HG02938 (cell line): ENCODE results near the gene GRID1.
"Not testable (repeated sequence)": the region's sequence is repeated elsewhere in the genome, so short reads cannot be mapped to it uniquely, and the experiment has no call there.

Experiments
- ATAC-seq: cut with Tn5 transposase; IDR thresholded peaks from one replicate; pipeline ENCODE4 v1.9.1; 2021; ENCODE audit warnings: mild to moderate bottlenecking, moderate library complexity; ENCODE audit not compliant: unreplicated experiment

Gene GRID1

GRCh38 chr10:86122646-86123045 lies 243.9 kb downstream of the GRID1 start:
- ATAC-seq: no peak

DNA sequence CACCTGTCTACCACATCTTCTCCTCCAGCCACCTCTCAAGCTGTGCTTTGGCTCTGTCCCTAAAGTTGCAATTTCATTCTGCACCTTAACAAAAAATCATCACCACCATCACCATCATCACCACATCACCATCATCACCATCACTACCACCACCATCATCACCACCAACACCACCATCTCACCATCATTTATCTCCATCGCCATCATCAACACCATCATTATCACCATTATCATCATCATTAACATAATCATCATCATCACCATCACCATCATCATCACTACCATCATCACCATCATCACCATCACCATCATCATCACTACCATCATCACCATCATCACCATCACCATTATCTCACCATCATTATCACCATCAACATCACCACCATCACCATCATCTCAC lies 245.4 kb downstream of the GRID1 start:
- no peak for ATAC-seq

- no peak for ATAC-seq
Observed at GRCh38 chr10:86117051-86117450, 249.5 kb downstream of the GRID1 start.

DNA sequence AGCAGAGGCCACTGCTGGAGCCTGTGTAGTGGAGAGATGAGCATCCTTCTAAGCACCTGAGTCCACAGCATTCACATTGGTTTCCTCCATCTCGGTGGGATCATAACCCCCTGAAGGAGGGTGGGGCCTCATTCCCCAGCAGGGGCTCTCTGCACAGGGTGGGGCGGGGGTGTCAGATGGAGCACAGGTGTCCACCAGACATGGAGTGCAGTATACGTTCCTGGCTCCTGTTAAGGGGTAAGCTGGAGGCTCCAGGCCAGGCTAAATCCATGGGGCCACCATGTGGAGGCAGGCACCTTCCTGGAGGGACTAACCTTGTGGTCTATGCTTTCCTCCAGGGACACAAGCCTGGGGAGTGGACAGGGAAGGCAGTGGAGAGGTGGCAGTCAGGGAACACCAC lies 252.6 kb downstream of the GRID1 start:
- ATAC-seq: no peak

DNA sequence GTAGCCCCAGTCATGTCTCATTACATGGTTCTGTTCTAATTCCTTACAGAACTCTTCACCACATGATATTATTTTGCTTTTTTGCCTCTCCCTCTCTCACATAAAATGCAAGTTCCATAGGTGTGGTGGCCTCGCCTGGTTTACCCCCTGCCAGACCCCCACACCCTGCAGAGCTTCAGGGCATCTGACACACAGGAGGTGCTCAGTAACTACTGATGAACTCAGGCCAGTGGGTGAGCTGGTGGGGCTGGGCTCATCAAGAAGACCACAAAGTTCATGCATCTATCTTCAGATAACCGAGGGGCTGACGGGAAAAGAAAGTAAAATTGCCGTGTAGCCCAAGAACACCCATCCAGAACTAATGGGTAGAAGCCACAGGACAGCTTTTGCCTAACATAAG lies 253.1 kb downstream of the GRID1 start:
- ATAC-seq: no peak

DNA sequence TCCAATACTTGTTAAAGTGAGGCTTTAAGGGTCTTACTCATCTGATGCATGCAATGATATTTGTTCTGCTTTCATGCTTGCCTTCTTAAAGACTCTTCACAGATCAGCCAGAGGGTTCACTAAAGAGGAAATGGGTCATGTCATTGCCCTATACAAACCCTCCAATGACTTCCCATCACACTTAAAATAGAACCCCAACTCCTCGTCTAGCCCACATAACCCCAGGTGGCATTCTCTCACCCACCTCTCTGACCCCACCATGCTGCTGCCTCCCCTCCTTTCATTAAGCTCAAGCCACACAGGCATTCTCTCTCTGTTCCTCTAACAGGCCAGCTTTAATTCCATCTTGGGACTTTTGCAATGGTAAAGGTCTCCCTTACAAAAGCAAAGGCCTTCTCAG lies 253.6 kb downstream of the GRID1 start:
- no peak for ATAC-seq

DNA sequence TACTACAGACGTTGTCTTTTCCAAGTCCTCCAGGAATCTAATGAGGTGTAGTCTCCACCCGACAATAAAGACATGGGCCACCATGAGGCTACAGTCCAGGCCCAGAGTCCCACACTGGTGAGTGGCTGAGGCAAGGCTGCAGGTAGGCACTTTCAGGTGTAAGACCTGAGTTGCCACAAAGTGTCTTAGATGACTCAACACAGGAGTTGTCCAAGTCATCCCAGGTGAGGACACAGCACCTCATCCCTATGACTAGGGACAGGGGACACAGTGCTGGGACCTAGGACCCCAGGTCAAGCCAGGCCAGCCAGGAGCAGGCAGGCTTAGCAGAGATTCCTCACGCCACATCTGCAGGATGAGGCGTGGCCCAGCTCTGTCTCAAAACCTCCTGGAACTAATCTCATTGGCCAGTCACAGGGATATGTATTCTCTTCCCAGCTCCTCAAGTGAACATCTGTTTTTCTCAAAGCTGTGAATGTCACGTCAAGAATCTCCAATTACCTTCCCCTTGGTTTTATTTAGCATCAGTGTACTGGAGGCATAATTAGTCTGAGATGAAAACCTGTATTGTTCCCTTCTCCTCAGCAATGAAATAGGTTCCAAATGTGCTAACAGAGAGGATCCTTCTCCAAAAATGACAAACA lies 254.6 kb downstream of the GRID1 start:
- no peak for ATAC-seq

DNA sequence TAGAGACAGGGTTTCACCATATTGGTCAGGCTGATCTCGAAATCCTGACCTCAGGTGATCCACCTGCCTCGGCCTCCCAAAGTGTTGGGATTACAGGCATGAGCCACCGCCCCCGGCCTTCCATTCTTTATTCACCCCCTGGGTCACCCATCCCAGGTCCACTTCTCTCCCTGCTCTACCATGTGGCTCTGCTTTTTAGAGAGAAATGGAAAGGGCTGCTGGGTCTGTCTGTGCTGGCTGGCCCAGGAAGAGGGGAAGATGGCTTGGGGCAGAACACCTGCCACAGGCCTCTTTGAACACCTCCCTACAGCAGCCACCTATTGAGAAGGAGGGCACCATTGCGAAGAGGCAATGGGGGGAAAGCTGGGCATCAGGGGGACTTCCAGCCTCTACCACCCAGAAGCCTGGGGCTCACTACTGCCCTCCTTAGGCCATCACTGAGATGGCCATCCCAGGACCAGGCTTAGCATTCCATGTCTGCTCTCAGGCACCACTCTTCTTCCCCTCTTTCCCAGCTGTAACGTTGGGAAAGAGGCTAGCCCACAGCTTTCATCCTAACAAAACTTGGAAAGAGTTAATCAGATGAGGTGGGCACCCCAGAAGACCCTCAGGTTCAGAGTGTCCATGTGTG lies 256.3 kb downstream of the GRID1 start:
- no peak for ATAC-seq

DNA sequence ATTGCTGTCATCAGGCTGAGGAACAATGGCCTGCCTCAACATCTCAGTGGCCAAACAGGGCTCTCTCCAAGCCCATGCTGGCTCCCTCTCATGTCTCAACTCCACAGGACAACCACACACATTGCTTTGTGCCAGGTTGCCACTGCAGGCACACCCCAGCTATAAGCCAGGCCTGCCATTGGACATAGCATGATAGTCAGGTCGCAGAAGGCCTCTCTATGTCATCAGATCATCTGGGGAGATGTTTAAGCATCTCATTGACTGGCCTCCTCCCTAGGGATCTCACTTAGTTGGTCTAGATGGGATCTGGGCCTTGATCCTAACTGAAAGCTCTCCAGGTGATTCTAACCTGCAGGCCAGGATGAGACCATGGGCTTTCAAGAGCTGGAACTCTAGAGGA lies 257.2 kb downstream of the GRID1 start:
- no peak for ATAC-seq

DNA sequence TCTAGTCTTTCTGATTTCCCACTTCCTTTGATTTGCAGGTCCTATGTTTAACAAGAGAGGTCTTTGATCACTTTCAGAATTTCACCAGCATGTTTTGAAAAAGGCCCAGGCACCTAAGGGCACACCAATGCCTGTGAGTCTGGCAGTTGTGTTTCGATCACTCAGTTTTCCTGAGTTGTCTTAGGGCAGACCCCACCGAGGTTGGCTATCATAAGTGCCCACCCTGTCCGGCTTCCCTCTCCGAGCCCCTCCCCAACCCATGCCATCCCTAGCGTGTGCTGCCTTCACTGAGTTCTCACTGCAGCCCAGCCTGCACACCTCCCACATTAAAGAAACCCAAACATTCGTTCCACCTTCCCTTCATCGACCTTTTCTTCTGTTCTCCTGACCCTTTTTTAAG lies 257.9 kb downstream of the GRID1 start:
- no peak for ATAC-seq

DNA sequence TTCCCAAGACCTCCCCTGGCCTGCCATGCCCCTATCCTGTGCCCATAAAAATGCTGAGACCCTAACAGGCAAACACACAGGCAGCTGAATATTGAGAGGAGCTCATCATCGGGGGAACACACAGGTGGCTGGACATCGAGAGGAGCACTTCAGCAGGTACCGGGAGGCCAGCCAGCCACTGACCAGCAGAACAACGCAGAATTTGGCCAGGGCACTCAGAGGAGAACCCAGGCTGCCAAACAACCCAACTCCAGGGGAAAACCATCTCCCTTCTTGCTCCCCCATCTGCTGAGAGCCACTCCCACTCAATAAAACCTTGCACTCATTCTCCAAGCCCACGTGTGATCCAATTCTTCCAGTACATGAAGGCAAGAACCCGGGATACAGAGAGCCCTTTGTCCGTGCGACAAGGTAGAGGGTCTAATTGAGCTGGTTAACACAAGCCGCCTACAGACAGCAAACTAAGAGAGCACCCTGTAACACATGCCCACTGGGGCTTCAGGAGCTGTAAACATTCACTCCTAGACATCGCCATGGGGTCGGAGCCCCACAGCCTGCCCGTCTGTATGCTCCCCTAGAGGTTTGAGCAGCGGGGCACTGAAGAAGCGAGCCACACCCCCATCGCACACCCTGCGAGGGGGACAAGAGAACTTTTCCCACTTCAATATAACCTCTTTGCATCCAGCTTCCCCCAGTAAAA lies 258.8 kb downstream of the GRID1 start:
- ATAC-seq: not testable (repeated sequence)

DNA sequence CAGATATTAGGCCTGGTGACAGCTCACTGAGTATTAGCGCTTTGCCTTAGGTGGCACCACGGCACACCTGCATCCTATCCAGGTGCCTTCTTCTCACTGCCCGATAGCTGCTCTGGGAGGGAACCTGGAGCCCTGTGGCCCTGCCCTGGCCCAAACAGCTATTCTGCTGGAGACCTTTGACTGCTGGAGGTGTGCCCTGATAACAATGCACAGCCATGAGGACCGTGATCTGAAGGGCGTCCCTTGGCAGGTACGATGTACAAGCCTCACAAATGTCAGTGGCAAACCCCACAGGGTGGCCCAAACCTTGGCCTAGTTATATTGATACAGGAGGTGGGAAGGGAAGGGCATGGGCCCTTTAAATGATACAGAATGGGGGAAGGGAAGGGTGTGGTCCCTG lies 259.5 kb downstream of the GRID1 start:
- ATAC-seq: no peak

DNA sequence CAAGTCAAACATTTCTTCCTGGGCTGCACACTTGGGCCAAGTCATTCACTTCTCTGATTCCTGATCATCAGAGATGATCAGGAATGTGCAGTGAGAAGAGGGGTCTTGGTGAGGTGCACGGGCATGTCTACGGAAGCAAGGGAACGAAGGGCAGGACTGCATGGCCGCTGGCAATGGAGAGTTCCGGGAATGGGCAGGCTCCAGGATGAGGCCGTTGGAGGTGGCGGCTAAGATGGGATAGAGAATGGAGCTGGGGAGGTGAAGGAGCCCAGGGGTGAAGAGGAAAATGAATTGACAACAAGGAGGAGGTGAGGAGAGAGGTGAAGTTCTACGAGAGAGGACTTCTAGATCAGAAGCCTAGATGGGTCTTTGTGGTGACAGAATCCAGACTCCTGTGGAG lies 260.0 kb downstream of the GRID1 start:
- ATAC-seq: no peak

GRCh38 chr10:86105640-86106039 lies 261.0 kb downstream of the GRID1 start:
- no peak for ATAC-seq

GRCh38 chr10:86105181-86105580 lies 261.4 kb downstream of the GRID1 start:
- no peak for ATAC-seq

DNA sequence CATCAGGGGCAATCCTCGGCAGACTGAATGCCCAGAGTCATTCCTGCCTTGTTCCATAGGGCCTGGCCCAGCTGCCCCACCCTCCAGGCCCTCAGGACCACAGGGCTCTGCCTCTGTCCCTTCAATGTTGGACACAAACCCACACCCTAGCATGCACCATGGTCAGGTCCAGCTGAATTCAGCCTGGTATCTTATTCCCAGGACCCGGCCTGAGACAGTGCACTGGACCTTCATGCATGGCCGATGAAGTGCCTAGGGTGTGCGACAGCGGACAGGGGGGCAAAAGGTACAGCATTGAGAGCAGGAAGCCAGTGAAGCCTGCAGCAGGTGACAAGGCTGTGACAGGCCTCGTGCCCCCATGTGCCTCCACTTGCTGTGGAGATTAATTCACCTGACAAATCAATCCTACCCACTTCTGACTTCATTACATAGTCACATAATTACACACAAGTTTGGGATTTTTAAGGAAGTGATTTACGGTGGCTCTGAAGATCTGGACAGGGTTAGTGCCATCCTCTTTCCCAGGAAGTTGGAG lies 261.9 kb downstream of the GRID1 start:
- ATAC-seq: no peak

- ATAC-seq: no peak
Observed at GRCh38 chr10:86104156-86104555, 262.4 kb downstream of the GRID1 start.

DNA sequence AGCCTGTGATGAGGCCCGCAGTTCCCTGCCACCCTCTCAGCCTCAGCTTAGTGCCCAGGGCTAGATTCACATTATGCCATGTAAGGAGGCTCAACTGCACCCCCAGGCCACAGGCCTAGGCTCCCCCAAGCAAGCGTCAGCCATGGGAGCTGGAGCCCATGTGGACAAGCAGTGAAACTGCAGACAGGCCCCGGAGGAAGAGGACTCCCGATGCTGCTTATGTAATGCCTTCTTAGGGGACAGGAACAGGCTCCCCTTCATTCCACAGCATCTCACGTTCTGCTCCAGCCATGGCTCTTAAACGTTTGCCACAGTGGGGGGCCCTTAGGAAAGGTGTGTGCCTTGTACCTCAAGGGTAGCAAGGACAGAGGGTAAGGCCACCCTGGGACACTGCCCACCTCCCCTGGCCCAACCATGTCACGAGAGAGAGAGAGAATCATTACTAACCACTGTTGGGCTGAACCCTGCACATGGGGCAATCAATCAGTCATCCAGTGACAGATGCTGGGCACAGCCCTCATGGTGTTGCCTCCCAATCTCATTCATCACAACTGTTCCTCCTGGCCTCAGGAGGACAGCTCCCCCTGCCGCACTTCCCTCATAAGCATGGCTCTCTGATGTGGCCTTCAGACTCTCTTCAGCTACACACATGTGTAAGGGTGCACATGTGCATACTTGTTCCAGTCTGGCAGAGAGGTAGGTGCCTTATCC lies 263.0 kb downstream of the GRID1 start:
- no peak for ATAC-seq

DNA sequence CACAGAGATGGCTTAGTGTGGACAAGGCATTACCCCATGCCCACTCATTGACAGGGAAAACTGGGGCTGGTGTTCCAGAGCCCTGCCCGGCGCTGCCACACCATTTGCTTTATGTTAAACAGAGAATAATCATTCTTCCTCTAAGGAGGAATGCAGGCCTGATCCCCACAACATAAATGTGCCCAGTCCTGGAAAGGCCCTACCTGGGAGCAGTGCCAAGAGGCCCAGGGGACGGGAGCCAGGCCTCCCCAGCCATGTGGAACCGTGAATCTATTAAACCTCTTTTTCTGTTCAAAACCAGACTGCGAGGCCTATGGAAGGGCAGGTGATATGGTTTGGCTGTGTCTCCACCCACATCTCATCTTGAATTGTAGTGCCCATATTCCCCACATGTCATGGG lies 264.1 kb downstream of the GRID1 start:
- no peak for ATAC-seq

- ATAC-seq: no peak
Observed at GRCh38 chr10:86102031-86102430, 264.6 kb downstream of the GRID1 start.

DNA sequence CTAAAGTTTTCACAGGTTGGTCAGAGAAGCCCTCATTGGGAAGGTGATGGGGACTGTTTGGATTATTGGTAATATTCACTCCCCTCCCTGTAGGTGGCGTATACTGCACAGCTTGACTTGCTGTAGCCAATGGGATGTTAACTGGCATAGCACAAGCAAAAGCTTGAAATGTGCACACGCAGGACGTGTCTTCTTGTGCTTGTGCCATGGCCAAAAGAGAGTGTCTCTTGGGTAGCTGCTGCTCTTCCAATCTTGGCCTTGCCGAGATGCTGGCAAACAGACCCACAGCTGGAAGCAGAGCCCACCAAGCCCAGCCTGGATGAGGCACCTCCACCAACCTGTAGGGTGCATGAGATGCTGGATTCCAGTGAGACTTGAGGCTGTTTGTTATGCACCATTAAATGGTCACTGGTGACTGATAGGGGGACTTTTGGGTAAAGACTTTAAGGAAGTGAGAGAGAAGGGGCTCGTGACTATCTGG lies 266.0 kb downstream of the GRID1 start:
- ATAC-seq: peak; percentile 66
